ENCODE measurements around the gene ARSB. TPM values are rescaled to one million over a fixed set of nuclear protein-coding genes. Genes with fewer than 3 reads are reported as not detected.

The ARSB gene
- total RNA-seq, 1 donor from 2014 or later: 28.0 TPM

DNA sequence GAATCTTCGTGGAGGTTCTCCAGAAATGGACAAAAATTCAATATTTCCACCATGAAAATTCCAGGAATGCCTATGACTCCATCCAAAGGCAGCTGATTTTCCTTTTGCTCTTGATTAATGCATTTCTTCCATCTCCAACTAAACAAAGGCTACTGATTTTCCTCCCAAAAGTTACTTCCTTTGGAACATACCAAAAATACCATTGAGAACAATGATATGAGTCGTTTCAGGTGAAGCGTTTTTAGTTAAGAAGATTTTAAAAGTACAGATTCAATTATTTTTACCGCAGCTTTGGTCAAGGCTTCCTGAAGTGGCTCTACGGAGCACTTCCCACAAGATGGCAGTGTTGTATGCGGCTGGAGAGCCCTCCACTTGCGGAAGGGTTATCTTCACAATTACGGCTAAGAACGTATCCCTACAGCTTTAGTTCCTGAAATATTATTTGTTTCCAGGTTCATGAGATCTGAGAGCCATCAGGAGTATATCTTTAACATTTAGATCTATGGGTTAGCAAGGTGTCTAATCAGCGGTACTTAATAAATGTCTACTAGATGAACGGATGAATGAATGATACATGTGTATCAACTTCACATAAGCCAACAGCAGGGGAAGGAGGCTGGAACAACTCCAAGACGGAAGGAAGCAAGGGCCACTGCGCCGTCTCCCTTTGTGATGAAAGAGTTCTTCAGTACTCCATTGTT lies 35.9 kb upstream of the ARSB start:
- TF ChIP-seq, protein P1, sequence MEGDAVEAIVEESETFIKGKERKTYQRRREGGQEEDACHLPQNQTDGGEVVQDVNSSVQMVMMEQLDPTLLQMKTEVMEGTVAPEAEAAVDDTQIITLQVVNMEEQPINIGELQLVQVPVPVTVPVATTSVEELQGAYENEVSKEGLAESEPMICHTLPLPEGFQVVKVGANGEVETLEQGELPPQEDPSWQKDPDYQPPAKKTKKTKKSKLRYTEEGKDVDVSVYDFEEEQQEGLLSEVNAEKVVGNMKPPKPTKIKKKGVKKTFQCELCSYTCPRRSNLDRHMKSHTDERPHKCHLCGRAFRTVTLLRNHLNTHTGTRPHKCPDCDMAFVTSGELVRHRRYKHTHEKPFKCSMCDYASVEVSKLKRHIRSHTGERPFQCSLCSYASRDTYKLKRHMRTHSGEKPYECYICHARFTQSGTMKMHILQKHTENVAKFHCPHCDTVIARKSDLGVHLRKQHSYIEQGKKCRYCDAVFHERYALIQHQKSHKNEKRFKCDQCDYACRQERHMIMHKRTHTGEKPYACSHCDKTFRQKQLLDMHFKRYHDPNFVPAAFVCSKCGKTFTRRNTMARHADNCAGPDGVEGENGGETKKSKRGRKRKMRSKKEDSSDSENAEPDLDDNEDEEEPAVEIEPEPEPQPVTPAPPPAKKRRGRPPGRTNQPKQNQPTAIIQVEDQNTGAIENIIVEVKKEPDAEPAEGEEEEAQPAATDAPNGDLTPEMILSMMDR (conservative IDR thresholded peaks at IDR 0.05): peak; percentile 86
- Mint-ChIP-seq H3K9me3 (no peaks in the 10 kb centered on the region), H3K4me3 (no peak overlapping the region), H3K36me3 (ENCODE audit: low read depth) (no peaks in the 10 kb centered on the region), H3K27me3 (ENCODE audit: low read depth) (peaks cover 68% of the 10 kb centered on the region), H3K4me1 (peaks cover 14% of the 10 kb centered on the region), H3K27ac (ENCODE audit: unreplicated experiment) (no peak overlapping the region)
- peak; percentile 53 for DNase-seq (ENCODE audit: low read depth, low spot score)

DNA sequence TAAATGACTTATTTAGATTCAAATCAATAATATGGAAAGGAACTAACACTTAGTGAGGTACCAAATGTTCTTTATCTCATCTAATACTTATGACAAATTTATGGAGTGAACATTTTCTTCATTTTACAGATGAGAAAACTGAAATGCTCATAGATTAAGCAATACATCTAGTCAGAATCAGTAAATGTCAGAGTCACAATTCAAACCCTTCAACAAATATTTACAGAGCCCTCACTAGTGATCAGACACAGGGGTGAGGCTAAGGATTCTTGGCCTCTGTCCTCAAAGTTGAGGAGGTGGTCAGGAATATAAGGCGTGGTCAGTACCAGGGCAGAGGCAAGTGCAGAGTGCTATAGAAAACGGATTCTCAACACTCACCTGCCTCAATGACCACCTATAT lies 29.5 kb upstream of the ARSB start:
- Mint-ChIP-seq H3K4me3 (no peak overlapping the region), H3K27ac (ENCODE audit: unreplicated experiment) (no peak overlapping the region), H3K27me3 (ENCODE audit: low read depth) (peaks cover 47% of the 10 kb centered on the region), H3K4me1 (no peaks in the 10 kb centered on the region), H3K36me3 (ENCODE audit: low read depth) (no peaks in the 10 kb centered on the region), H3K9me3 (peaks cover 6% of the 10 kb centered on the region)
- TF ChIP-seq, protein P1 (conservative IDR thresholded peaks at IDR 0.05): no peak
- DNase-seq (ENCODE audit: low read depth, low spot score): no peak

DNA sequence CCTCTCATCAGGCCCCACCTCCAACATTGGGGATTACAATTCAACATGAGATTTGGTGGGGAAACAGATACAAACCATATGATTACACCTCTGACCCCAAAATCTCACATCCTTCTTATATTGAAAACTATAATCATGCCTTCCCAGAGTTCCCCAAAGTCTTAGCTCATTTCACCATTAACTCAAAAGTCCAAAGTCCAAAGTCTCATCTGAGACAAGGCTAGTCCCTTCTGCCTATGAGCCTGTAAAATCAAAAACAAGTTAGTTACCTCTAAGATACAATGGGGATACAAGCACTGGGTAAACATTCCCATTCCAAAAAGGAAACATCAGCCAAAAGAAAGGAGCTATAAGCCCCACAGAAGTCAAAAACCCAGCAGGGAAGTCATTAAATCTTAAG lies 26.8 kb upstream of the ARSB start:
- no peak for DNase-seq (ENCODE audit: low read depth, low spot score)
- Mint-ChIP-seq H3K36me3 (ENCODE audit: low read depth) (no peaks in the 10 kb centered on the region), H3K4me3 (no peak overlapping the region)

DNA sequence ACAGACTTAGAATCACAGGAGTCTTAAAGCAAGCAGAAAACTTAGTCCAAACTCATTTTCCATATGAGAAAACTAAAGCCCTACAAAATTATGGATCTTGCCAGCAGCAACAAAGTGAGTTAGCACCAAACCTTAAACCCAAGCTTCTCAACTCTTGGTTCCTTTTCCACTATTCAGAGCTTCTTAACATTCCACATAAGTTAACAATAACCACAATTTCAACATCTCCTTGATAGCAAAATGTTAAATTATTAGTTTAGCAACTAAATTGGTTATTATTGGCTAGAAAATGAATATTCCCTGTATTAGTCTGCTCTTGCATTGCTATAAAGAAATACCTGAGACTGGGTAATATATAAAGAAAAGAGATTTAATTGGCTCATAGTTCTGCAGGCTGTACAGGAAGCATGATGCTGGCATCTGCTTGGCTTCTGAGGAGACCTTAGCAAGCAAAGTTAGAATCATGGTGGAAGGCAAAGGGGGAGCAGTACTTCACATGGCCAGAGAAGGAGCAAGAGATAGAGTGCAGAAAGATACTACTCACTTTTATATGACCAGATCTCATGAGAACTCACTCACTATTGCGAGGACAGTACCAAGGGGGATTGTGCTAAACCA lies 26.2 kb upstream of the ARSB start:
- DNase-seq (ENCODE audit: low read depth, low spot score): no peak

More for the DNA sequence above, 26.8 kb upstream of the ARSB start:
- Mint-ChIP-seq H3K27ac (ENCODE audit: unreplicated experiment) (no peak overlapping the region), H3K4me1 (no peaks in the 10 kb centered on the region), H3K27me3 (ENCODE audit: low read depth) (peaks cover 23% of the 10 kb centered on the region), H3K9me3 (peaks cover 6% of the 10 kb centered on the region)
- TF ChIP-seq, protein P1 (conservative IDR thresholded peaks at IDR 0.05): no peak

DNA sequence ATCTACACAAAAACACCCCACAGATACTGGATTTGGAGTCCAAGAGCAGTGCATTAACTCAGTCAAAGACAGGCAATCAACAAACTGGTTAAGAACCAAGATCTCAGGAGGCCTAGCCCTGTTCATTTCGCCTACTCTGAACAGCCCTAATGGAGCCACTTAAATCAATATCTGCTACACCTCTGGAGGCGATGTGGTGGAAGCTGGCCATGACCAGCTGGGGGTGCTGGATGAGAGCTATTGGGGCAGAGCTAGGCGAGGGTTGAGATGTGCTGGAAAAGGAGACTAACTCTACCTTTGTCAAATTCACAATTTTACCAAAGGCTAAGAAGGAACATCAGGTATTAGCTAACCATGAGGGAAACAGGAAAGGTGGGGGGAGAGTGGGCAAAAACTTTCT lies 23.3 kb upstream of the ARSB start:
- TF ChIP-seq, protein P1 (conservative IDR thresholded peaks at IDR 0.05): no peak
- H3K9me3 Mint-ChIP-seq: peaks cover 5% of the 10 kb centered on the region
- H3K36me3 Mint-ChIP-seq (ENCODE audit: low read depth): no peaks in the 10 kb centered on the region
- peaks cover 4% of the 10 kb centered on the region for H3K27me3 Mint-ChIP-seq (ENCODE audit: low read depth)
- no peak overlapping the region for H3K27ac Mint-ChIP-seq (ENCODE audit: unreplicated experiment)
- no peak overlapping the region for H3K4me3 Mint-ChIP-seq
- DNase-seq (ENCODE audit: low read depth, low spot score): no peak
- H3K4me1 Mint-ChIP-seq: no peaks in the 10 kb centered on the region

More for the DNA sequence above, 26.2 kb upstream of the ARSB start:
- Mint-ChIP-seq H3K27me3 (ENCODE audit: low read depth) (peaks cover 18% of the 10 kb centered on the region), H3K9me3 (peaks cover 6% of the 10 kb centered on the region), H3K4me3 (no peak overlapping the region), H3K4me1 (no peaks in the 10 kb centered on the region), H3K36me3 (ENCODE audit: low read depth) (no peaks in the 10 kb centered on the region), H3K27ac (ENCODE audit: unreplicated experiment) (no peak overlapping the region)
- TF ChIP-seq, protein P1 (conservative IDR thresholded peaks at IDR 0.05): no peak

Data from neural crest cell (in vitro differentiated cells).